ENCODE results near the gene GOLT1A. TPM values are rescaled to one million over a fixed set of nuclear protein-coding genes. Genes with fewer than 3 reads are reported as not detected.

Gene GOLT1A
- total RNA-seq, 2 donors from 2014 or later, result not detected

DNA sequence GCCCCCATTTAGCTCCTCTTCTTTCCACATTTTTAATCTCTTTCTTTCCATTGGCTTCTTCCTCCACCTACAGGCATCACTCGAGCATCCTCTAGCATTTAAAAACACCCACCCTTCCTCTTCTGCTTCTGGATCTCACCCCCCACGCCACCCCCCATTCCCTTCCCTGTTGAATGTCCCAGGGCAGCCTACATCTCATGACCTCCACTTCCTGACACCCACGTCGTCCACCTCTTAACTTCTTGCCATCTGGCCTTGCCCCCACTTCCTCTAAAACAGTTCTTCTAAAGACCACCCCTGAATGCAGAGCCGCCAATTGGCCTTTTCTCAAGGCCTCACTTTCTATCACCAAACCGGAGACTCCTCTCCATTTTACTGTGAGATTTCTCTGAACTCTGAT is 55.8 kb downstream of the GOLT1A start:
- no peaks in the 10 kb centered on the region for H3K27me3 ChIP-seq
- TF ChIP-seq CTCF (IDR thresholded peaks at IDR 0.05), result no peak
- H3K4me1 ChIP-seq, result no peaks in the 10 kb centered on the region
- H3K27ac ChIP-seq, result no peak overlapping the region
- H3K4me3 ChIP-seq, result no peak overlapping the region
- H3K9me3 ChIP-seq, result no peaks in the 10 kb centered on the region
- DNase-seq (ENCODE audit: low spot score), result no peak
- H3K36me3 ChIP-seq, result no peaks in the 10 kb centered on the region

- Histone ChIP-seq H3K4me3 (no peak overlapping the region), H3K27me3 (no peaks in the 10 kb centered on the region), H3K4me1 (peaks cover 0 to 16% of the 10 kb centered on the region in 2 donors), H3K27ac (no peak overlapping the region), H3K36me3 (no peaks in the 10 kb centered on the region), H3K9me3 (no peaks in the 10 kb centered on the region)
- no peak for TF ChIP-seq CTCF (IDR thresholded peaks at IDR 0.05)
- no peak for DNase-seq (ENCODE audit: low spot score)
Measured at GRCh38 chr1:204155881-204156280, 57.9 kb downstream of the GOLT1A start.

GRCh38 chr1:204154568-204155255 is 59.1 kb downstream of the GOLT1A start:
- peaks cover 0 to 26% of the 10 kb centered on the region in 2 donors for H3K4me1 ChIP-seq
- DNase-seq (ENCODE audit: low spot score), result no peak
- TF ChIP-seq CTCF (IDR thresholded peaks at IDR 0.05), result no peak
- H3K4me3 ChIP-seq, result no peak overlapping the region
- H3K27ac ChIP-seq, result no peak overlapping the region
- H3K27me3 ChIP-seq, result no peaks in the 10 kb centered on the region
- no peaks in the 10 kb centered on the region for H3K36me3 ChIP-seq
- H3K9me3 ChIP-seq, result no peaks in the 10 kb centered on the region

DNA sequence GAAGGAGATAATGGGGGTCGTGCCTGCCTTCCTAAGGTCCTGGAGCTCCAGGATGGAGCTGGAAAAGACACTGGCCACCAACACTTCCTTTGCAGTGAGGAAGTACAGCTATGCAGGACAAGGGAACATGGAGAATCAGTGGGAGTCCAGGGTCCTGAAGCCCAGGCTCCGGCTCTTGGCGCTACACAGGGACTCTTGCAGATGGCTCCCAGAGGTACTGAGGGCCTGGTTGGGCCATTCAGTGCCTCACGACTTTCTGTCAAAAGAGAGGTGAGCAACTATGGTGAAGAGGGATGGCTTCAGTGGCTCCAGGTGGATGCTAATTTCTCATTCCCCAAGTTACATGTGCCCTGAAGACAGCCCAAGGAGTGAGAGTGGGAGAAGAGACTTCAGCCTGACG is 60.1 kb downstream of the GOLT1A start:
- H3K4me3 ChIP-seq, result no peak overlapping the region
- H3K27me3 ChIP-seq, result no peaks in the 10 kb centered on the region
- no peak for TF ChIP-seq CTCF (IDR thresholded peaks at IDR 0.05)
- no peak overlapping the region for H3K27ac ChIP-seq
- DNase-seq (ENCODE audit: low spot score), result no peak
- H3K9me3 ChIP-seq, result no peaks in the 10 kb centered on the region
- H3K4me1 ChIP-seq, result peaks cover 0 to 26% of the 10 kb centered on the region in 2 donors
- H3K36me3 ChIP-seq, result no peaks in the 10 kb centered on the region

GRCh38 chr1:204152310-204153044 is 61.3 kb downstream of the GOLT1A start:
- DNase-seq (ENCODE audit: low spot score), result no peak

More at GRCh38 chr1:204152310-204153044, 61.3 kb downstream of the GOLT1A start:
- H3K27ac ChIP-seq, result peak overlapping the region; percentile 31 to 36
- H3K4me3 ChIP-seq, result peak overlapping the region; percentile 59 to 72
- H3K9me3 ChIP-seq, result no peaks in the 10 kb centered on the region
- peaks cover 0 to 26% of the 10 kb centered on the region in 2 donors for H3K4me1 ChIP-seq
- H3K36me3 ChIP-seq, result no peaks in the 10 kb centered on the region
- no peak for TF ChIP-seq CTCF (IDR thresholded peaks at IDR 0.05)
- H3K27me3 ChIP-seq, result no peaks in the 10 kb centered on the region
